ENCODE data around the gene CORO6.
A peak's percentile ranks its signal among the peaks of the same experiment; 100 is the strongest.

The CORO6 gene

GRCh38 chr17:29612404-29613280, 10.1 kb downstream of the CORO6 start:
- DNase-seq, result peak; percentile 13

DNA sequence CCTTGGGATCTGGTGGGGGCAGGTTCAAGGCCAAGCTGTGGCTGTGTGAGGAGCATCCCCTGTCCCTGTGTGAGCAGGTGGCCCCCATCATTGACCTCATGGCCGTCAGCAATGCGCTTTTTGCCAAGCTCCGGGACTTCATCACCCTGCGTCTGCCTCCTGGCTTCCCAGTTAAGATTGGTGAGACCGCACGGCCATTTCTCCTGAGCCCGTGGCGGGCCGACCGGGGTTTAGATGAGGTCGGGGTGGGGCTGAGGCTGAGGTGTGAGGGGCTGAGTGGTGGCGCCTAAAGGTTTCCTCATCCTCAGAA, 10.7 kb downstream of the CORO6 start:
- DNase-seq, result no peak

DNA sequence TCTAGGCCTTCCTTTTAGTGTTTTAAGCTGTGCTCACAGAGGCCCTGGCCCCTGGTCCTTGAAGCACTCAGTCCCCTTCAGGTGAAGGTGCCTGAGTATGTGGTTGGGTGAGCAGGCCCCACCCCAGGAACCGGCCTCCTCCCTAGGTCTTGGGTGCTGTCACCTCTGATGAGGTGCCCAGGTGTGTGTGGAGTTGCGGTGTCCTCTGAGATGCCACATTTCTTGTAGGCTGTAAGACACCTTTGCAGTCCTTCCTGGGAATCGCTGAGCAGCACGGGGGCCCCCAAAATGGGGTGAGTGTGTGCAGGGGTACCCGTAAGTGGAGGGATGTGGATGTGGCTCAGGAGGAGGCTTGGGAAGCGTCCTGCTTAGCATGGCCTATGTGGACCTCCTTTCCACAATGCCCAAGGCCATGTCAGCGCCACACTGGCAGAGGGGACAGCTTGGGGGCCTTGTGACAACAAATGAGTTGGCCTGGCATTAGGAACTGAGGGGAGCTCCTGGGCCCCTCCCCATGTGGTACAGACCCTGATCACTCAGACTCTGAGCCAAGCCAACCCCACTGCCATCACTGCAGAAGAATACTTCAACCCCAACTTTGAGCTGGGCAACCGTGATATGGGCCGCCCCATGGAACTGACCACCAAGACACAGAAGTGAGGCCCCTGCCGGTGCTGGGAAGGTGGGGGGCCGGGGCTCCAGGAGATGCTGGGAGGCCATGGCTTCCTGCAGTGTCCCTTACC, 11.2 kb downstream of the CORO6 start:
- no peak for DNase-seq

DNA sequence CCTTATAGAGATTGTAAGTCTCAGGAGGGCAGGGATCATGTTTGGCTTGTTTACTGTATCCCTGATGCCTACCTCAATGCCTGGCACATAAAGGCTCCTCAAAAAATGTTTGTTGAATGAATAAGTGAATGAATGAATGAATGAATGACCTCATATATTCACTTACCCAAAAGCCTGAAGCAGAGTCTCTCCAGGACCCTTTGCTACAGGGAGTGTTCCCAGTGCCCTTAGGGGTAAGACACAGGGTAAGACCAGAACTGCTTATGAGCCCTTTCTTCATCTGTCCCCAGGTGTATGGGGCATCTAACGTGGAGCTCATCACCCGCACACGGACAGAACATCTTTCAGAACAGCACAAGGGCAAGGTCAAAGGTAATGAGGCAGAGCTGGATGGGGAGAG, 12.3 kb downstream of the CORO6 start:
- no peak for DNase-seq

- no peak for DNase-seq
These were observed 13.7 kb downstream of the CORO6 start for GRCh38 chr17:29608986-29609385.

- no peak for DNase-seq
These were observed 15.0 kb downstream of the CORO6 start for GRCh38 chr17:29607557-29608195.

- no peak for DNase-seq
These were observed 19.5 kb downstream of the CORO6 start for GRCh38 chr17:29603109-29603674.

- no peak for DNase-seq
These were observed 25.1 kb downstream of the CORO6 start for GRCh38 chr17:29597361-29598172.

GRCh38 chr17:29596811-29597210, 25.9 kb downstream of the CORO6 start:
- no peak for DNase-seq

DNA sequence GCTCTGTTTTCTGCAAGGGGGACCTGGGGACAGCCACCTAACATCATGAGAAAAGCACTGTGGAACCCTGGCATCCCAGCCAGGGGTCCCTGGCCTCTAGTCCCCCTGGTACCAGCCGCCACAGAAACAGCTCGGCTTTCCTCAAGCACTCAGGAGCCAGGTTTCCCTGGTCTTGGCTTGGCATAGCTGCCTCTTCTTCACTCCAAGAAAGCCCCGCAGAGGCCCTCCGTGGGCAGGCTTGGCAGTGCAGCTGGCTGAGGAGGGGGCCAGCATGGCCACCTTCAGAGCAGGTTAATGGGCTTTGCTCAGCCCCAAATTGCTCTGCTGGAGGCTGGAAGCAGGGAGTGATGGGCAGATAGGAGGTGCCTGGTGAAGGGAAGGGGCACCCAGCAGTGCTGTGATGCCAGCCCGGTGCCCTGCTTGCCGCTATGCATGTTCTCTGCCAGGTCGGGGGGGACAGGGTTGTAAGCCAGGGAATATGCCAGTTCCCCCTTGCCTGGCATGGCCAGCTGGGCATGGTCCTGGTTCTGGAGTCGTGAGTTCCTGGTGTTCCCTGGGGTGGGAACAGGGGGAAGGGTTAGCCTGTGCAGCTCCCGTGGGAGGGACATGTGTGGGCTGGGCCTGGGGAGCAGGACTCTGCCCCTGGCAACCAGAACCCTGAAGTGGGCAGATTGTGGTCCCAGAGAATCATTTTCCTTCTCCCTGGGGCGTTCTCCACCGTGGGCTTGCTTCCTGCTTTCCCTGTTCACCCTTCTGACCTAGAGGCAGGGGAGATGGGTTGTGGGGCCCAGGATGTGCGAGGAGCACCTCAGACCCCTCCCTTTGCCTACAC, 26.6 kb downstream of the CORO6 start:
- DNase-seq, result no peak

DNA sequence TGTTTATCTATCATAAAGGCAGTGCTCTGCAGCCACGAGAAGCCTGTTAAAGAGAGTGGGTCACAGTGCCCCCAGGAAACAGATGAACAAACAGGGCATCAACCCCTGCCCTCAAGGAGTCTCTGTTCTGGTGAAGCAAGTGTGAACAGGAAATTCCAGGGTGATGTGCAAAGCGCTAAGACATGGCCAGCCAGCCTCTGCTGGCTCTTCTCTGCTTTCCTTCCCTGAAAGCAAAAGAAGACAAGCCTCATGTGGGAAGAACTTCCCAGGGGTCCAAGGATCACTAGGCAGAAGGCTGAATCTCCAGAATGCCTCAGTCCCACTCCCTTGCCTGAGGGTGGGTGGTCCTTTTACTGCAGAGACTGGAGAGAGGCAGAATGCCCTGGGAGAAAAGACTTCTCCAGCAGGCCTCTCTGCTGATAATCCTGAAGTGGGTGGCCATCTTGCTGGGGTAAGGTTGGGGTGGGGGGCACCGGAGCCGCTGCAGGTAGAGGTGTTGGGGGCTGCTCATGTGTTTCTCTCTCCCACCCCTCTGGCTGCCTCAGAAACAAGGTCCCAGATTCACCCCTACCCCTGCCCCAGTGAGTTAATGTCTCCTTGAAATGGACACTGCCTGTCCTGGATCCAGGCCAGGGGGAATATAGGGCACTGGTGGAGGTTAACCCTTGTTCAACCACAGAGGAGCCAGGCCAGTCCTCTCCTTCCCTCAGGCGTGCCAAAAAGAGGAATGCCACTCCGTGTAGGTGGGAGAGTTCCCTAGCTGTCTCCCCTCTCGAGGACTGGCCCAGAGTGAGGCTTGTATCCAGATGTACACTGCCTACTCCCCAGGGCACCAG, 27.4 kb downstream of the CORO6 start:
- DNase-seq, result no peak

GRCh38 chr17:29594519-29595090, 28.1 kb downstream of the CORO6 start:
- no peak for DNase-seq

GRCh38 chr17:29593591-29594518, 28.9 kb downstream of the CORO6 start:
- peak; percentile 58 for DNase-seq

DNA sequence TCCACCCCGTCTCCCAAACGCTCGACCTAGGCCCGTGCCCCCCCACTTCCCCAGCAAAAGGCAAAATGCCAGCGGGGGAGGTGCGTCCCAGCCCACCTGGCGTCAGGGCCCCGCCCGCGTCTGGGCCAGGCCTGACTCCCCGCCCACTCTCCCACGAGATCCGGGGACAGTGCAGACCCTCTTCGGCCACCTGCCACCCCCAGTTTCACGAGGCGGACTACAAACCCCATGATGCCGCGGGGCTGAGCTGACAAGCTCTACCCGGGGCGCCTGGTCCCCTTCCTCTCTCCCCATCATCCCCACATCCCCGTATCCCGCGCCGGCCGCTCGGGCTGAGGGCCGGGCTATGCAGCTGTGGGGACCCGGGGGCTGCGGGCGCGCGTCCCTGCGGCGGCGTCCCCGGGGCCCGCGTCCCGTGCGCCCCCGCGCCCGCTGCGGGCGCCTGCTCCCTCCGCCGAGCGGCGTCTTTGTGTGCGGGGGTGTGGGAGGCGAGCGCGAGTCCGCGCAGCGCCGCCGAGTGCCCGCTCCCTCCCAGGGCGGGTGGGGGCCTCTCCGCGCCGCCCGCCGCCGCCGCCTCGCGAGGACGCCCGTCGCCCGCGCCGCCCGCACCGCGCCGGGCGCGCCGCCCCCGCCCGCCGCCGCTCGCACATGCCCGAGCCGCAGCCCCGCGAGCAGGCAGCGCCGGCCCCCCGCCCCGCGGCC, 29.7 kb downstream of the CORO6 start, which contains the start of gene ANKRD13B:
Gene ANKRD13B (plus strand): TSS at position 283 of the 702 bp plus-strand sequence. CDS start 490 bp downstream, outside the sequence.
- DNase-seq, result peak; percentile 77

DNA sequence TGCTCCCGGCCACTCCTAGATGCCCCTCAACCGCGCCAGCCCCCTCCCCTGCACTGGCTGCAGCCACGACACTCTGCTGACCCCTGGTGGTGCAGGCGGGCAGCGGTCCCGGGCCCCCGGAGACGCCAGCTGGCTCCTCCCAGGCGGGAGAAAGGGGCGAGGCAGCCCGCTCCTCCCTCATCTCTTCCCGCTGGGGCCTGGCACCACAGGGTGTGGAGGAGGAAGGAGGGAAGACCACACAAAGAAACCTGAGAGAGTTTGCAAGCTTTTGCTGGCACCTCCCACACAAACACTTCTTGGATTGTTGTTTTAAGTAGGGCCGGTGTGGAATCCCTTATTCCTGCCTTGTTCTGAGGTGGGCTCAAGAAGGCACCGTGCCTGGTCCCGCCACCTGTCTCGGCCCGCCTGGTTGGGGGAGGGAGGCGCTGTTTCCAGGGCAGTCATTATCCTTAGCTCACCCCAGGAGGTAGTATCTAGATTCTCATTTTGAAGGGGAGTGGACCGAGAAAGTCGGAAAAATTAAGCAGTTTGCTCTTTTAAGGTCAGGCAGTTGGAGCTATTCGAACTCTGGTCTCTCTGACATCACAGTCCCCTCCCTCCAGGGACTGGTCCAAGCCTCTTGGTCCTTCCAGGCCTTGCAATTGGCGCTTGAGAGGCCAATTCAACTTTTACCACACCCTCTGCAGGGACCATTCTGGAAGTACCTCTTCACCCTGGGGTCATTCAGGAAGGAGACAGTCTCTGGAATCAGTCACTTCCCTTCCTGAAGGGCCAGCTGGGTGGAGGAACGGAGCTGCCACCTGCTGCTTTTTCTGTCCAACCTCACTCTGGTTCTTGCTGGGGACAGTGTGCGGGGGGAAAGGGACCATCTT, 30.7 kb downstream of the CORO6 start:
- peak; percentile 90 for DNase-seq

GRCh38 chr17:29591146-29591736, 31.5 kb downstream of the CORO6 start:
- DNase-seq, result peak; percentile 69
